Ramos (cell line): ENCODE results near the gene CD68.
"Not testable (repeated sequence)": the region's sequence is repeated elsewhere in the genome, so short reads cannot be mapped to it uniquely, and the experiment has no call there.

Experiments used
- in situ Hi-C: fragments of 300-500 bp; cut with MboI; formaldehyde crosslinking; loops from one replicate; pipeline ENCODE4 v1.14.3; 2022; ENCODE audit warnings: low sequenced_read_pairs; ENCODE audit not compliant: unreplicated experiment

CD68 gene

GRCh38 chr17:7577327-7578199, 1.9 kb upstream of the CD68 start:
- in situ Hi-C loops, result no loop called here

- in situ Hi-C loops, result no loop called here
Observed at GRCh38 chr17:7579834-7580603, 581 bp downstream of the CD68 start.

- in situ Hi-C loops, result no loop called here
Observed at GRCh38 chr17:7580604-7581575, 1.5 kb downstream of the CD68 start.

- in situ Hi-C loops, result no loop called here
Observed at GRCh38 chr17:7582396-7583252, 3.2 kb downstream of the CD68 start.

- in situ Hi-C loops, result no loop called here
Observed at GRCh38 chr17:7583253-7584109, 4.0 kb downstream of the CD68 start, which contains the start of gene MPDU1. MPDU1 (plus strand) TSS chr17:7583852; CDS start chr17:7583863, 11 bp downstream.

- in situ Hi-C loops, result no loop called here
Observed at GRCh38 chr17:7586673-7587419, 7.4 kb downstream of the CD68 start.

GRCh38 chr17:7587420-7588151, 8.1 kb downstream of the CD68 start:
- in situ Hi-C loops, result no loop called here

GRCh38 chr17:7588553-7589203, 9.2 kb downstream of the CD68 start:
- in situ Hi-C loops, result no loop called here

GRCh38 chr17:7589204-7589868, 9.9 kb downstream of the CD68 start:
- in situ Hi-C loops, result no loop called here

GRCh38 chr17:7589891-7590691, 10.7 kb downstream of the CD68 start, which contains the start of gene SOX15:
SOX15 (minus strand) TSS chr17:7590094; CDS start chr17:7589676, 418 bp downstream.
- in situ Hi-C loops, result no loop called here

GRCh38 chr17:7590743-7591142, 11.3 kb downstream of the CD68 start:
- in situ Hi-C loops, result no loop called here

- in situ Hi-C loops, result no loop called here
Observed at GRCh38 chr17:7591596-7591995, 12.2 kb downstream of the CD68 start.

- in situ Hi-C loops, result no loop called here
Observed at GRCh38 chr17:7592422-7593021, 13.1 kb downstream of the CD68 start.

- in situ Hi-C loops, result no loop called here
Observed at GRCh38 chr17:7593296-7593695, 13.9 kb downstream of the CD68 start.

GRCh38 chr17:7597561-7597960, 18.1 kb downstream of the CD68 start:
- in situ Hi-C loops, result not testable (repeated sequence)
